GM12878 (cell line): ENCODE data around the gene MATN1. TPM values are rescaled to one million over a fixed set of nuclear protein-coding genes. Genes with fewer than 3 reads are reported as not detected.

ENCODE experiments used
- ATAC-seq: fragments of 200-7000 bp; cut with Tn5 transposase; 3 replicates; pipeline ENCODE4 v1.9.1; 2020; ENCODE audit warnings: mild to moderate bottlenecking, moderate library complexity
- BruUV-seq: library from RNA; stranded (reverse); fragments of 400-500 nt; replicated peaks from 2 replicates; lab custom pipeline; 2021; lab: Mats Ljungman, UMichigan
- CTCF ChIA-PET: fragments of 300-600 bp; sonication (Branson Sonifier 250); formaldehyde crosslinking; extraction: SDS; loops from one replicate; lab custom pipeline; 2021; ENCODE audit warnings: inconsistent platforms; lab: Yijun Ruan, JAX
- POLR2A ChIA-PET: fragments of 350-600 bp; formaldehyde crosslinking; extraction: SDS; loops from one replicate; lab custom pipeline; 2021; ENCODE audit warnings: inconsistent platforms; lab: Charles Lee
- RAD21 ChIA-PET: fragments of 300-600 bp; sonication (Branson Sonifier 250); formaldehyde crosslinking; loops from one replicate; lab custom pipeline; 2023; ENCODE audit warnings: antibody characterized with exemption; ENCODE audit not compliant: unreplicated experiment; lab: Charles Lee
- SMC1A ChIA-PET: fragments of 300-600 bp; sonication (Branson Sonifier 250); formaldehyde crosslinking; loops from one replicate; lab custom pipeline; 2023; ENCODE audit not compliant: unreplicated experiment, uncharacterized antibody; lab: Charles Lee
- DNase-seq: peaks from one replicate; pipeline ENCODE4 v3.0.0-alpha.2; 2011; ENCODE audit warnings: low read depth, low spot score
- FAIRE-seq: peaks from 3 replicates; lab custom pipeline; 2011; peaks lifted over from hg19 to GRCh38; lab: Jason Lieb, UNC
- H2AFZ ChIP-seq: 2 replicates; pipeline ENCODE4 v1.6.0; 2011; ENCODE audit warnings: low read depth, low read length, control low read depth; ENCODE audit not compliant: control insufficient read depth
- H3K27ac ChIP-seq: 2 replicates; pipeline ENCODE4 v1.5.1; 2011; ENCODE audit warnings: control low read depth; ENCODE audit not compliant: control insufficient read depth, insufficient read depth
- H3K27me3 ChIP-seq, 2 experiments: replicated peaks in 1 of 2; 2 replicates each; pipeline versions ENCODE4 v1.6.0 to v1.6.1; 2011; ENCODE audit warnings: low read length in 1 of 2; ENCODE audit not compliant: control insufficient read depth in 2 of 2, insufficient read depth in 2 of 2
- H3K36me3 ChIP-seq, 2 experiments: 2 replicates each; pipeline ENCODE4 v1.5.1; 2011; ENCODE audit warnings: low read length in 1 of 2; ENCODE audit not compliant: control insufficient read depth in 2 of 2, insufficient read depth in 2 of 2
- H3K4me1 ChIP-seq: 2 replicates; pipeline ENCODE4 v1.6.1; 2011; ENCODE audit warnings: mild to moderate bottlenecking, low read length, moderate library complexity, mixed read lengths; ENCODE audit not compliant: control insufficient read depth, insufficient read depth
- H3K4me2 ChIP-seq: 2 replicates; pipeline ENCODE4 v1.6.0; 2011; ENCODE audit warnings: control low read depth; ENCODE audit not compliant: control insufficient read depth, insufficient read depth
- H3K4me3 ChIP-seq: fragments of 200-600 bp; sonication (generic); 2 replicates; pipeline ENCODE4 v1.5.1; 2016
- H3K79me2 ChIP-seq: 2 replicates; pipeline ENCODE4 v1.6.0; 2011; ENCODE audit warnings: low read length; ENCODE audit not compliant: control insufficient read depth, insufficient read depth
- H3K9ac ChIP-seq: 2 replicates; pipeline ENCODE4 v1.8.0; 2011; ENCODE audit warnings: low read length, control low read depth, mixed read lengths; ENCODE audit not compliant: control insufficient read depth, insufficient read depth
- H3K9me3 ChIP-seq: replicated peaks from 3 replicates; pipeline ENCODE4 v1.5.1; 2011; ENCODE audit warnings: mild to moderate bottlenecking, low read length; ENCODE audit not compliant: control insufficient read depth, insufficient read depth
- H4K20me1 ChIP-seq: 2 replicates; pipeline ENCODE4 v1.6.0; 2011; ENCODE audit not compliant: control insufficient read depth, insufficient read depth
- BCL11A ChIP-seq: IDR thresholded peaks from 2 replicates; pipeline ENCODE4 v1.6.1; 2011; ENCODE audit warnings: low read depth, low read length
- CHD4 ChIP-seq: fragments of 200-600 bp; sonication (generic); IDR thresholded peaks from 2 replicates; pipeline ENCODE4 v1.6.1; 2016; ENCODE audit warnings: mild to moderate bottlenecking
- NBN ChIP-seq: fragments of 450-650 bp; IDR thresholded peaks from 2 replicates; pipeline ENCODE4 v1.6.1; 2016
- POLR2A ChIP-seq: IDR thresholded peaks from 2 replicates; pipeline ENCODE4 v1.6.1; 2011; ENCODE audit warnings: low read depth, mild to moderate bottlenecking, low read length
- RCOR1 ChIP-seq: conservative IDR thresholded peaks from 2 replicates; pipeline ENCODE4 v1.6.1; 2012; ENCODE audit warnings: low read depth, low read length, improper control_type of control experiment
- SMC3 ChIP-seq: IDR thresholded peaks from 2 replicates; pipeline ENCODE4 v1.6.1; 2011; ENCODE audit warnings: low read length, improper control_type of control experiment, borderline replicate concordance
- YY1 ChIP-seq: IDR thresholded peaks from 2 replicates; pipeline ENCODE4 v1.6.1; 2011; ENCODE audit warnings: low read depth, mild to moderate bottlenecking, low read length
- WGBS: methylation state at CpG from one replicate; pipeline ENCODE4 v1.1.6; 2016; ENCODE audit warnings: low lambda C conversion rate; ENCODE audit not compliant: insufficient replicate concordance, insufficient coverage; ENCODE audit errors: missing lambda C conversion rate; 5-methylcytosine and 5-hydroxymethylcytosine counted together
- in situ Hi-C: fragments of 300-500 bp; cut with MboI; formaldehyde crosslinking; loops from 9 replicates; pipeline ENCODE4 v1.14.3; 2018; ENCODE audit warnings: mixed read lengths
- intact Hi-C: fragments of 100-400 bp; cut with micrococcal nuclease; formaldehyde crosslinking; loops from one replicate; pipeline ENCODE4 v1.14.2; 2022; ENCODE audit not compliant: unreplicated experiment
- polyA plus RNA-seq, 11 experiments: library from polyadenylated mRNA; depleted of rRNA in 4 of 11; unstranded in 6 of 11; stranded (reverse) in 5 of 11; fragments of >200 nt; fragmentation: Nextera tagmentation in 4 of 11; fragmentation: Illumina TruSeq in 1 of 11; extraction: Ambion mirVana in 4 of 11; extraction: Trizol in 1 of 11; gene quantifications; 1 replicate in 1 of 11; 2 replicates in 10 of 11; pipeline versions ENCODE4 v1.2.1 to v1.2.3, GENCODE V29; 2011 to 2016; ENCODE audit warnings: inconsistent platforms in 2 of 11, missing spikeins in 2 of 11, low read depth in 1 of 11
- total RNA-seq, 4 experiments: library from RNA; depleted of rRNA in 3 of 4; stranded (reverse); fragments of >200 nt in 3 of 4; fragmentation: Illumina TruSeq in 1 of 4; extraction: Trizol in 1 of 4; gene quantifications; 2 replicates each; pipeline versions ENCODE4 v1.2.1 to v1.2.3, GENCODE V29; 2013 to 2021
- TF ChIP-seq, protein P1 (sequence below): fragments of 450-650 bp; IDR thresholded peaks from 2 replicates; pipeline ENCODE4 v1.6.1; 2016; ENCODE audit warnings: mild to moderate bottlenecking, moderate library complexity, borderline replicate concordance
- TF ChIP-seq, protein P2 (sequence below): fragments of 450-650 bp; IDR thresholded peaks from 2 replicates; pipeline ENCODE4 v1.6.1; 2017; ENCODE audit warnings: mild to moderate bottlenecking, moderate library complexity
- TF ChIP-seq, protein P3 (sequence below): fragments of 450-650 bp; IDR thresholded peaks from 2 replicates; pipeline ENCODE4 v1.6.1; 2017; ENCODE audit warnings: mild to moderate bottlenecking, moderate library complexity

Gene MATN1
- total and polyA plus RNA-seq, 10 of the 15 experiments (the other 5 are each of a cell fraction or from before 2014, with no cell fraction given) = 0.04 to 0.50 (median 0.10) TPM; not detected in 1

DNA sequence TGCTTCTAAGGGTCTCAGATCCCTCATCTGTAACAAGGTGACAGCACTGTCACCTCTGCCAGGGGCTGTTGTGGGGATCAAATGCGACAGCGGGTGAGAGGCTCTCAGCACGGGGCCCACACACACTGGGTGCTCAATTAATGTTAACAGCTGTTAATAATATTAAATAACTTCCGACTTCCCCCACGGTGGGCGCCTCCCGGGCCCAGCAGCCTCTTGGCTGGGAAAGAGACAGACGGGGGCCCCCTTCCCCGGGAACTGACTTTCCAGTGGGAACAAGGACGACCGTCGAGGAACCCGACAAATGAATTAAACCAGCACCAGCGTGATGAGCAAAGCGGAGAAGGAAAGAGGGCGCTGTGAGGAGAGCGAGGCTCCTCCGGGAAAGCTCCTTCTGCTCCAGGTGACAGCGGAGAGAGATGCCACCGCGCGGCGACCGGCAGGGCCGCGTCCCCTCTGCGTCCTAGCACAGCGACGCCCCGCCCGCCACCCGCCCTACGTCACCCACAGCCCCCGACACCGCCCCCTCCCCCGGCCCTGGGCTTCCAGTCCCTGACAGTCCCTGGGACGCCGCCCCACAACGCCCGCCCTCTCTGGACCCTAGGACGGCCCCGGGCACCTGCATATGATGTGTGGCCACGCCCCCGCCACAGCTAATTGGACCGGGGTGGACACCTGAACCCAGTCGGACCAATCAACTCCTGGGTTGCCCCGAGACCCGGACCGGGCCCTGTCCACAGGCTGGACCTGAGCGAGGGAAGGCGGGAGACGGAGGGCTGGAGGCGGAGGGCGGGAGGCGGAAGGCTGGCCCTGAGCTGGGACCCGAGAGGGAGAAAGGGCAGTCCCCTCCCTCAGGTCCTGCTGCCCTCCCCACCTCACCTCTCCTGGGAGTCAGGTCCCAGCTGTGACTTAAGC lies 38.2 kb downstream of the MATN1 start:
- ChIA-PET CTCF (interaction anchor here (1.0 kb wide), 1 partner anchor 10 kb away, joined by 3 read pairs; no protein-coding TSS in a partner anchor), SMC1A (no interaction called here), POLR2A (no interaction called here), RAD21 (no interaction called here)
- in situ Hi-C loops = no loop called here
- no peak for FAIRE-seq
- DNase-seq = no peak
- no peak overlapping the region for H3K4me2 ChIP-seq
- no peaks in the 10 kb centered on the region for H3K4me1 ChIP-seq
- WGBS = 30% methylated on average over 31 of the region's 56 CpGs
- no peak overlapping the region for H3K9ac ChIP-seq
- no peak for ATAC-seq
- no peaks in the 10 kb centered on the region for H3K79me2 ChIP-seq
- no peaks in the 10 kb centered on the region for H3K36me3 ChIP-seq
- no peaks in the 10 kb centered on the region; the same call in 2 of the 3 replicates for H3K9me3 ChIP-seq
- no peak overlapping the region for H2AFZ ChIP-seq
- no peaks in the 10 kb centered on the region for H4K20me1 ChIP-seq
- H3K27me3 ChIP-seq = peaks cover 4 to 5% of the 10 kb centered on the region in 2 experiments; a peak in 2 of 4 replicates
- no peak overlapping the region for H3K27ac ChIP-seq
- intact Hi-C loops = no loop called here
- BruUV-seq = no TSS peak
- no peak overlapping the region for H3K4me3 ChIP-seq
- TF ChIP-seq RCOR1 = no peak
- TF ChIP-seq POLR2A = no peak
- no peak for TF ChIP-seq NBN
- TF ChIP-seq, protein P1, sequence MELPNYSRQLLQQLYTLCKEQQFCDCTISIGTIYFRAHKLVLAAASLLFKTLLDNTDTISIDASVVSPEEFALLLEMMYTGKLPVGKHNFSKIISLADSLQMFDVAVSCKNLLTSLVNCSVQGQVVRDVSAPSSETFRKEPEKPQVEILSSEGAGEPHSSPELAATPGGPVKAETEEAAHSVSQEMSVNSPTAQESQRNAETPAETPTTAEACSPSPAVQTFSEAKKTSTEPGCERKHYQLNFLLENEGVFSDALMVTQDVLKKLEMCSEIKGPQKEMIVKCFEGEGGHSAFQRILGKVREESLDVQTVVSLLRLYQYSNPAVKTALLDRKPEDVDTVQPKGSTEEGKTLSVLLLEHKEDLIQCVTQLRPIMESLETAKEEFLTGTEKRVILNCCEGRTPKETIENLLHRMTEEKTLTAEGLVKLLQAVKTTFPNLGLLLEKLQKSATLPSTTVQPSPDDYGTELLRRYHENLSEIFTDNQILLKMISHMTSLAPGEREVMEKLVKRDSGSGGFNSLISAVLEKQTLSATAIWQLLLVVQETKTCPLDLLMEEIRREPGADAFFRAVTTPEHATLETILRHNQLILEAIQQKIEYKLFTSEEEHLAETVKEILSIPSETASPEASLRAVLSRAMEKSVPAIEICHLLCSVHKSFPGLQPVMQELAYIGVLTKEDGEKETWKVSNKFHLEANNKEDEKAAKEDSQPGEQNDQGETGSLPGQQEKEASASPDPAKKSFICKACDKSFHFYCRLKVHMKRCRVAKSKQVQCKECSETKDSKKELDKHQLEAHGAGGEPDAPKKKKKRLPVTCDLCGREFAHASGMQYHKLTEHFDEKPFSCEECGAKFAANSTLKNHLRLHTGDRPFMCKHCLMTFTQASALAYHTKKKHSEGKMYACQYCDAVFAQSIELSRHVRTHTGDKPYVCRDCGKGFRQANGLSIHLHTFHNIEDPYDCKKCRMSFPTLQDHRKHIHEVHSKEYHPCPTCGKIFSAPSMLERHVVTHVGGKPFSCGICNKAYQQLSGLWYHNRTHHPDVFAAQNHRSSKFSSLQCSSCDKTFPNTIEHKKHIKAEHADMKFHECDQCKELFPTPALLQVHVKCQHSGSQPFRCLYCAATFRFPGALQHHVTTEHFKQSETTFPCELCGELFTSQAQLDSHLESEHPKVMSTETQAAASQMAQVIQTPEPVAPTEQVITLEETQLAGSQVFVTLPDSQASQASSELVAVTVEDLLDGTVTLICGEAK = no peak
- TF ChIP-seq, protein P2, sequence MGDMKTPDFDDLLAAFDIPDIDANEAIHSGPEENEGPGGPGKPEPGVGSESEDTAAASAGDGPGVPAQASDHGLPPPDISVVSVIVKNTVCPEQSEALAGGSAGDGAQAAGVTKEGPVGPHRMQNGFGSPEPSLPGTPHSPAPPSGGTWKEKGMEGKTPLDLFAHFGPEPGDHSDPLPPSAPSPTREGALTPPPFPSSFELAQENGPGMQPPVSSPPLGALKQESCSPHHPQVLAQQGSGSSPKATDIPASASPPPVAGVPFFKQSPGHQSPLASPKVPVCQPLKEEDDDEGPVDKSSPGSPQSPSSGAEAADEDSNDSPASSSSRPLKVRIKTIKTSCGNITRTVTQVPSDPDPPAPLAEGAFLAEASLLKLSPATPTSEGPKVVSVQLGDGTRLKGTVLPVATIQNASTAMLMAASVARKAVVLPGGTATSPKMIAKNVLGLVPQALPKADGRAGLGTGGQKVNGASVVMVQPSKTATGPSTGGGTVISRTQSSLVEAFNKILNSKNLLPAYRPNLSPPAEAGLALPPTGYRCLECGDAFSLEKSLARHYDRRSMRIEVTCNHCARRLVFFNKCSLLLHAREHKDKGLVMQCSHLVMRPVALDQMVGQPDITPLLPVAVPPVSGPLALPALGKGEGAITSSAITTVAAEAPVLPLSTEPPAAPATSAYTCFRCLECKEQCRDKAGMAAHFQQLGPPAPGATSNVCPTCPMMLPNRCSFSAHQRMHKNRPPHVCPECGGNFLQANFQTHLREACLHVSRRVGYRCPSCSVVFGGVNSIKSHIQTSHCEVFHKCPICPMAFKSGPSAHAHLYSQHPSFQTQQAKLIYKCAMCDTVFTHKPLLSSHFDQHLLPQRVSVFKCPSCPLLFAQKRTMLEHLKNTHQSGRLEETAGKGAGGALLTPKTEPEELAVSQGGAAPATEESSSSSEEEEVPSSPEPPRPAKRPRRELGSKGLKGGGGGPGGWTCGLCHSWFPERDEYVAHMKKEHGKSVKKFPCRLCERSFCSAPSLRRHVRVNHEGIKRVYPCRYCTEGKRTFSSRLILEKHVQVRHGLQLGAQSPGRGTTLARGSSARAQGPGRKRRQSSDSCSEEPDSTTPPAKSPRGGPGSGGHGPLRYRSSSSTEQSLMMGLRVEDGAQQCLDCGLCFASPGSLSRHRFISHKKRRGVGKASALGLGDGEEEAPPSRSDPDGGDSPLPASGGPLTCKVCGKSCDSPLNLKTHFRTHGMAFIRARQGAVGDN = no peak
- no peak for TF ChIP-seq YY1
- no peak for TF ChIP-seq SMC3
- no peak for TF ChIP-seq CHD4
- TF ChIP-seq, protein P3, sequence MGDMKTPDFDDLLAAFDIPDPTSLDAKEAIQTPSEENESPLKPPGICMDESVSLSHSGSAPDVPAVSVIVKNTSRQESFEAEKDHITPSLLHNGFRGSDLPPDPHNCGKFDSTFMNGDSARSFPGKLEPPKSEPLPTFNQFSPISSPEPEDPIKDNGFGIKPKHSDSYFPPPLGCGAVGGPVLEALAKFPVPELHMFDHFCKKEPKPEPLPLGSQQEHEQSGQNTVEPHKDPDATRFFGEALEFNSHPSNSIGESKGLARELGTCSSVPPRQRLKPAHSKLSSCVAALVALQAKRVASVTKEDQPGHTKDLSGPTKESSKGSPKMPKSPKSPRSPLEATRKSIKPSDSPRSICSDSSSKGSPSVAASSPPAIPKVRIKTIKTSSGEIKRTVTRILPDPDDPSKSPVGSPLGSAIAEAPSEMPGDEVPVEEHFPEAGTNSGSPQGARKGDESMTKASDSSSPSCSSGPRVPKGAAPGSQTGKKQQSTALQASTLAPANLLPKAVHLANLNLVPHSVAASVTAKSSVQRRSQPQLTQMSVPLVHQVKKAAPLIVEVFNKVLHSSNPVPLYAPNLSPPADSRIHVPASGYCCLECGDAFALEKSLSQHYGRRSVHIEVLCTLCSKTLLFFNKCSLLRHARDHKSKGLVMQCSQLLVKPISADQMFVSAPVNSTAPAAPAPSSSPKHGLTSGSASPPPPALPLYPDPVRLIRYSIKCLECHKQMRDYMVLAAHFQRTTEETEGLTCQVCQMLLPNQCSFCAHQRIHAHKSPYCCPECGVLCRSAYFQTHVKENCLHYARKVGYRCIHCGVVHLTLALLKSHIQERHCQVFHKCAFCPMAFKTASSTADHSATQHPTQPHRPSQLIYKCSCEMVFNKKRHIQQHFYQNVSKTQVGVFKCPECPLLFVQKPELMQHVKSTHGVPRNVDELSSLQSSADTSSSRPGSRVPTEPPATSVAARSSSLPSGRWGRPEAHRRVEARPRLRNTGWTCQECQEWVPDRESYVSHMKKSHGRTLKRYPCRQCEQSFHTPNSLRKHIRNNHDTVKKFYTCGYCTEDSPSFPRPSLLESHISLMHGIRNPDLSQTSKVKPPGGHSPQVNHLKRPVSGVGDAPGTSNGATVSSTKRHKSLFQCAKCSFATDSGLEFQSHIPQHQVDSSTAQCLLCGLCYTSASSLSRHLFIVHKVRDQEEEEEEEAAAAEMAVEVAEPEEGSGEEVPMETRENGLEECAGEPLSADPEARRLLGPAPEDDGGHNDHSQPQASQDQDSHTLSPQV = no peak
- no peak for TF ChIP-seq BCL11A
